Endothelial cell of umbilical vein (primary cell): ENCODE measurements around the gene KRTAP10-7. TPM values are rescaled to one million over a fixed set of nuclear protein-coding genes. Genes with fewer than 3 reads are reported as not detected.
"Not testable (repeated sequence)": the region's sequence is repeated elsewhere in the genome, so short reads cannot be mapped to it uniquely, and the experiment has no call there.

Experiments
- Bru-seq: library from RNA; stranded (reverse); fragments of 400-500 nt; gene quantifications from one replicate; lab custom pipeline; 2021; lab: Mats Ljungman, UMichigan
- BruChase-seq, 2 experiments: library from RNA; stranded (reverse); fragments of 400-500 nt; gene quantifications; one replicate each; lab custom pipeline; 2021; lab: Mats Ljungman, UMichigan
- BruUV-seq: library from RNA; stranded (reverse); fragments of 400-500 nt; replicated peaks from 2 replicates; lab custom pipeline; 2021; lab: Mats Ljungman, UMichigan
- CTCF ChIA-PET: fragments of 300-600, 350-600 bp; sonication (Branson Sonifier 250); formaldehyde crosslinking; loops from one replicate; lab custom pipeline; 2021; ENCODE audit warnings: antibody characterized with exemption, inconsistent platforms; lab: Charles Lee
- POLR2A ChIA-PET: fragments of 300-600, 350-600 bp; sonication (Branson Sonifier 250); formaldehyde crosslinking; loops from one replicate; lab custom pipeline; 2021; ENCODE audit warnings: antibody characterized with exemption, inconsistent platforms; lab: Charles Lee
- DNase-seq: peaks from one replicate; pipeline ENCODE4 v3.0.0-alpha.2; 2011; ENCODE audit warnings: low read depth, low spot score
- FAIRE-seq: peaks from 2 replicates; lab custom pipeline; 2011; peaks lifted over from hg19 to GRCh38; lab: Jason Lieb, UNC
- H2AFZ ChIP-seq: 2 replicates; pipeline ENCODE4 v1.6.0; 2012; ENCODE audit warnings: low read depth, low read length, control low read depth, inconsistent platforms
- H3K27ac ChIP-seq: 2 replicates; pipeline ENCODE4 v1.5.1; 2011; ENCODE audit warnings: low read depth, mild to moderate bottlenecking, control low read depth, low read length, moderate library complexity; ENCODE audit not compliant: insufficient read depth
- H3K27me3 ChIP-seq, 2 experiments: 2 replicates each; pipeline versions ENCODE4 v1.6.0 to v1.6.1; 2011; ENCODE audit warnings: low read length in 2 of 2, mixed read lengths in 1 of 2; ENCODE audit not compliant: control insufficient read depth in 2 of 2, insufficient read depth in 2 of 2
- H3K36me3 ChIP-seq, 2 experiments: 2 replicates in 1 of 2; 3 replicates in 1 of 2; pipeline ENCODE4 v1.5.1; 2011; ENCODE audit warnings: low read length in 2 of 2, mild to moderate bottlenecking in 1 of 2, moderate library complexity in 1 of 2; ENCODE audit not compliant: control insufficient read depth in 2 of 2, insufficient read depth in 2 of 2; ENCODE audit errors: extremely low read depth in 1 of 2
- H3K4me1 ChIP-seq: 3 replicates; pipeline ENCODE4 v1.5.1; 2011; ENCODE audit warnings: mild to moderate bottlenecking, low read length; ENCODE audit not compliant: control insufficient read depth, insufficient read depth; ENCODE audit errors: extremely low read depth
- H3K4me2 ChIP-seq: 2 replicates; pipeline ENCODE4 v1.6.1; 2011; ENCODE audit warnings: low read length, control low read depth, mixed read lengths; ENCODE audit not compliant: insufficient read depth
- H3K4me3 ChIP-seq, 3 experiments: fragments of 200-600 bp in 1 of 3; sonication (generic), shearing (Covaris generic) in 1 of 3; replicated peaks in 1 of 3; 2 replicates each; pipeline ENCODE4 v1.5.1; 2011 to 2016; ENCODE audit warnings: control low read depth in 3 of 3, low read length in 3 of 3, mild to moderate bottlenecking in 2 of 3, inconsistent platforms in 1 of 3, low read depth in 1 of 3, moderate library complexity in 1 of 3; ENCODE audit not compliant: insufficient read depth in 1 of 3
- H3K79me2 ChIP-seq: 2 replicates; pipeline ENCODE4 v1.6.0; 2012; ENCODE audit warnings: low read length, inconsistent platforms; ENCODE audit not compliant: control insufficient read depth, insufficient read depth
- H3K9ac ChIP-seq: replicated peaks from 2 replicates; pipeline ENCODE3; 2011; ENCODE audit warnings: low read length, control low read depth; ENCODE audit not compliant: insufficient read depth; ENCODE audit errors: extremely low read depth
- H3K9me1 ChIP-seq: replicated peaks from 3 replicates; pipeline ENCODE4 v1.6.0; 2011; ENCODE audit warnings: mild to moderate bottlenecking, low read length; ENCODE audit not compliant: control insufficient read depth, insufficient read depth; ENCODE audit errors: extremely low read depth
- H3K9me3 ChIP-seq: replicated peaks from 2 replicates; pipeline ENCODE4 v1.5.1; 2012; ENCODE audit warnings: low read length, inconsistent platforms; ENCODE audit not compliant: control insufficient read depth, insufficient read depth
- H4K20me1 ChIP-seq: replicated peaks from 2 replicates; pipeline ENCODE3; 2011; ENCODE audit warnings: mild to moderate bottlenecking, low read length; ENCODE audit not compliant: control insufficient read depth, insufficient read depth; ENCODE audit errors: extremely low read depth
- EZH2 ChIP-seq: IDR thresholded peaks from 2 replicates; pipeline ENCODE4 v1.6.1; 2012; ENCODE audit warnings: borderline replicate concordance, low read depth, mild to moderate bottlenecking, moderate library complexity, low read length, inconsistent platforms; ENCODE audit not compliant: severe bottlenecking
- FOS ChIP-seq: IDR thresholded peaks from 2 replicates; pipeline ENCODE4 v1.6.1; 2011; ENCODE audit warnings: mild to moderate bottlenecking, low read length, moderate library complexity, borderline replicate concordance; ENCODE audit not compliant: insufficient read depth
- GATA2 ChIP-seq: IDR thresholded peaks from 2 replicates; pipeline ENCODE4 v1.7.0; 2011; ENCODE audit warnings: low read depth, mild to moderate bottlenecking, moderate library complexity, mixed read lengths, low read length; ENCODE audit not compliant: insufficient read length, insufficient read depth
- JUN ChIP-seq: IDR thresholded peaks from 2 replicates; pipeline ENCODE4 v1.6.1; 2011; ENCODE audit warnings: borderline replicate concordance, low read depth; ENCODE audit not compliant: insufficient read length, insufficient read depth
- MYC ChIP-seq: IDR thresholded peaks from one replicate; pipeline ENCODE4 v1.6.1; 2011; ENCODE audit warnings: mild to moderate bottlenecking, low read depth, low read length
- POLR2A ChIP-seq: IDR thresholded peaks from 2 replicates; pipeline ENCODE4 v1.6.1; 2012; ENCODE audit warnings: low read depth, mild to moderate bottlenecking, control low read depth, low read length
- POLR2AphosphoS5 ChIP-seq: IDR thresholded peaks from 2 replicates; pipeline ENCODE4 v1.6.1; 2012; ENCODE audit warnings: low read depth, mild to moderate bottlenecking, control low read depth, low read length, moderate library complexity; ENCODE audit not compliant: insufficient read depth
- dilution Hi-C: fragments of 300-500 bp; cut with MboI; formaldehyde crosslinking; loops from one replicate; pipeline ENCODE4 v1.15.0; 2019; ENCODE audit warnings: low sequenced_read_pairs; ENCODE audit not compliant: extremely low pct_ligation_motif_present
- intact Hi-C: fragments of 100-400 bp; cut with micrococcal nuclease; formaldehyde crosslinking; loops from one replicate; pipeline ENCODE4 v1.10.0; 2022
- long read RNA-seq: library from polyadenylated mRNA; stranded (forward); transcript quantifications from one replicate; pipeline ENCODE4 v2.0.0, GENCODE V29; 2021
- polyA minus RNA-seq, 3 experiments: library from RNA; depleted of rRNA, polyadenylated mRNA; stranded (reverse); fragments of >200 nt; gene quantifications; 1 replicate in 1 of 3; 2 replicates in 2 of 3; pipeline ENCODE4 v1.2.3, GENCODE V29; 2011
- polyA plus RNA-seq, 4 experiments: library from polyadenylated mRNA; depleted of rRNA in 3 of 4; stranded (reverse) in 3 of 4; unstranded in 1 of 4; fragments of >200 nt; gene quantifications; 2 replicates each; pipeline versions ENCODE4 v1.2.1 to v1.2.3, GENCODE V29; 2011 to 2012; ENCODE audit warnings: missing spikeins in 1 of 4
- total RNA-seq: library from RNA; stranded (reverse); gene quantifications from 2 replicates; pipeline ENCODE4 v1.2.3, GENCODE V29; 2021
- TF ChIP-seq, protein P1 (sequence below), 2 donors: IDR thresholded peaks; 1 replicate in 1 of 2; 2 replicates in 1 of 2; pipeline ENCODE4 v1.5.1; 2011; ENCODE audit warnings: low read length in 2 of 2, mild to moderate bottlenecking in 2 of 2, moderate library complexity in 2 of 2, control low read depth in 1 of 2, inconsistent platforms in 1 of 2, low read depth in 1 of 2; ENCODE audit not compliant: insufficient read depth in 1 of 2; ENCODE audit errors: extremely low read depth in 1 of 2
- TF ChIP-seq, protein P2 (sequence below): IDR thresholded peaks from 2 replicates; pipeline ENCODE4 v1.6.1; 2011; ENCODE audit not compliant: insufficient read depth, insufficient read length

KRTAP10-7 gene
- total RNA-seq, result not detected in 2 replicates
- not detected in 2 replicates for polyA plus RNA-seq
- not detected in 2 replicates for polyA plus RNA-seq (2011; cell fraction: cytosol; rRNA removed)
- polyA plus RNA-seq (2011; cell fraction: nucleus; rRNA removed), result not detected in 2 replicates
- polyA plus RNA-seq (2012), result not detected in 2 replicates
- polyA minus RNA-seq, result not detected in 2 replicates
- polyA minus RNA-seq (2011; cell fraction: cytosol; rRNA and poly(A)+ RNA removed), result not detected
- polyA minus RNA-seq (2011; cell fraction: nucleus; rRNA and poly(A)+ RNA removed), result not detected in 2 replicates
- Bru-seq, nascent RNA, result not detected
- BruChase-seq, experiment 1, labeled RNA remaining after a 6-hour chase, result not detected
- BruChase-seq, experiment 2, labeled RNA remaining after a 2-hour chase, result not detected
- long read RNA-seq, result 0 reads

- H2AFZ ChIP-seq, POLR2A ChIA-PET, H3K9me3 ChIP-seq, FAIRE-seq, H3K4me2 ChIP-seq, H3K9ac ChIP-seq, H3K9me1 ChIP-seq, intact Hi-C loops, H3K27me3 ChIP-seq, dilution Hi-C loops, BruUV-seq, H4K20me1 ChIP-seq, H3K79me2 ChIP-seq, H3K27ac ChIP-seq, H3K4me3 ChIP-seq, DNase-seq, H3K36me3 ChIP-seq, H3K4me1 ChIP-seq: not testable (repeated sequence)
- CTCF ChIA-PET, result interaction anchor here (0.6 to 1.4 kb wide), 3 partner anchors 8 to 193 kb away, joined by 3 to 4 read pairs (median 4); partner anchors contain the start of gene KRTAP10-6
These were observed at the start of gene KRTAP10-7 for GRCh38 chr21:44600118-44600978. KRTAP10-7 (plus strand) TSS chr21:44600597; CDS start chr21:44600622, 25 bp downstream.

DNA sequence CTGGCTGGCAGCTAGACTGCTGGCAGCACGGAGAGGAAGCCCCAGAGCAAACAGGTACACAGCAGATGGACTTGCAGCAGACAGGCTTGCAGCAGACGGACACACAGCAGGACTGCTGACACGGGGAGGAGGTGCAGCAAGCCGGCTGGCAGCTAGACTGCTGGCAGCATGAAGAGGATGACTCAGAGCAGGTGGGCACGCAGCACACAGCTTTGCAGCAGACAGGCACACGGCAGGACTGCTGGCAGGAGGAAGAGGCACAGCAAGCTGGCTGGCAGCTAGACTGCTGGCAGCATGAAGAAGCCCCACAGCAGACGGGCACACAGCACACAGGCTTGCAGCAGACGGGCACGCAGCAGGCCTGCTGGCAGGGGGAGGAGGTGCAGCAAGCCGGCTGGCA, 49.6 kb upstream of the KRTAP10-7 start:
- Histone ChIP-seq H3K9me3 (no peaks in the 10 kb centered on the region), H3K9me1 (no peaks in the 10 kb centered on the region), H3K79me2 (no peaks in the 10 kb centered on the region), H2AFZ (no peak overlapping the region), H3K4me3 (no peak overlapping the region), H4K20me1 (no peaks in the 10 kb centered on the region), H3K36me3 (no peaks in the 10 kb centered on the region), H3K4me1 (no peaks in the 10 kb centered on the region), H3K27me3 (peaks cover 3 to 12% of the 10 kb centered on the region in 2 experiments), H3K4me2 (no peak overlapping the region), H3K27ac (no peak overlapping the region), H3K9ac (no peak overlapping the region)
- BruUV-seq, result no TSS peak
- no peak for FAIRE-seq
- TF ChIP-seq, protein P1, sequence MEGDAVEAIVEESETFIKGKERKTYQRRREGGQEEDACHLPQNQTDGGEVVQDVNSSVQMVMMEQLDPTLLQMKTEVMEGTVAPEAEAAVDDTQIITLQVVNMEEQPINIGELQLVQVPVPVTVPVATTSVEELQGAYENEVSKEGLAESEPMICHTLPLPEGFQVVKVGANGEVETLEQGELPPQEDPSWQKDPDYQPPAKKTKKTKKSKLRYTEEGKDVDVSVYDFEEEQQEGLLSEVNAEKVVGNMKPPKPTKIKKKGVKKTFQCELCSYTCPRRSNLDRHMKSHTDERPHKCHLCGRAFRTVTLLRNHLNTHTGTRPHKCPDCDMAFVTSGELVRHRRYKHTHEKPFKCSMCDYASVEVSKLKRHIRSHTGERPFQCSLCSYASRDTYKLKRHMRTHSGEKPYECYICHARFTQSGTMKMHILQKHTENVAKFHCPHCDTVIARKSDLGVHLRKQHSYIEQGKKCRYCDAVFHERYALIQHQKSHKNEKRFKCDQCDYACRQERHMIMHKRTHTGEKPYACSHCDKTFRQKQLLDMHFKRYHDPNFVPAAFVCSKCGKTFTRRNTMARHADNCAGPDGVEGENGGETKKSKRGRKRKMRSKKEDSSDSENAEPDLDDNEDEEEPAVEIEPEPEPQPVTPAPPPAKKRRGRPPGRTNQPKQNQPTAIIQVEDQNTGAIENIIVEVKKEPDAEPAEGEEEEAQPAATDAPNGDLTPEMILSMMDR (IDR thresholded peaks at IDR 0.05; ENCODE audit: extremely low read depth in 1 of 2, insufficient read depth in 1 of 2, low read depth in 1 of 2, low read length in 2 of 2), result no peak
- TF ChIP-seq EZH2 (no peak), POLR2AphosphoS5 (no peak), POLR2A (no peak), GATA2 (no peak), FOS (no peak), MYC (no peak), JUN (no peak)
- TF ChIP-seq, protein P2, sequence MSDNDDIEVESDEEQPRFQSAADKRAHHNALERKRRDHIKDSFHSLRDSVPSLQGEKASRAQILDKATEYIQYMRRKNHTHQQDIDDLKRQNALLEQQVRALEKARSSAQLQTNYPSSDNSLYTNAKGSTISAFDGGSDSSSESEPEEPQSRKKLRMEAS, result no peak
- ChIA-PET CTCF (no interaction called here), POLR2A (no interaction called here)
- intact Hi-C loops (no loop called here), dilution Hi-C loops (no loop called here)
- DNase-seq, result no peak
